Stimulated activated CD4-positive, alpha-beta T cell treated with anti-CD3 and anti-CD28 coated beads, Interleukin-1b, Interleukin-23, amount 100 ng/mL, for 48 hours (primary cell): Measurements from ENCODE around the gene TP63.
"Not testable (repeated sequence)": the region's sequence is repeated elsewhere in the genome, so short reads cannot be mapped to it uniquely, and the experiment has no call there.

ENCODE experiments used
- DNase-seq: peaks from one replicate; pipeline ENCODE4 v3.0.0-alpha.2; 2020

The TP63 gene

DNA sequence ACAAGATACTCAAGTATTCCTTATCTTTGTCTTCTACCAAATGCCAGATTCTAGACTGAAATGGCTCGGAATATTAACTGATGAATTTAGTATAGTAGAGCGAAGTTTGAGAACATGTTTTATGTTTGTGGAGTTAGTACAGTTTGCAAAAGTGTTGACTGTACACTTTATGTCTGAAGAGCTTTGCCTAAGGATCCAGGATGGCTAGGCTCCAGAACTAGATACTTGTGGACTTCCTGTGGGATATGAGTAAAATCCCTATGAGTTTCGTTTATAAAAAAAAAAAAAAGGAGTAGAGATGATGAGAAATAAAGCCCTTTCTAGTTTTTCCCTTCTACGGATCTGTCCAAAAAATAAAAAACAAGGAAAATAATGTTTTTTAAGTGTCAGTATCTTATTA lies 96.7 kb downstream of the TP63 start:
- DNase-seq = no peak

DNA sequence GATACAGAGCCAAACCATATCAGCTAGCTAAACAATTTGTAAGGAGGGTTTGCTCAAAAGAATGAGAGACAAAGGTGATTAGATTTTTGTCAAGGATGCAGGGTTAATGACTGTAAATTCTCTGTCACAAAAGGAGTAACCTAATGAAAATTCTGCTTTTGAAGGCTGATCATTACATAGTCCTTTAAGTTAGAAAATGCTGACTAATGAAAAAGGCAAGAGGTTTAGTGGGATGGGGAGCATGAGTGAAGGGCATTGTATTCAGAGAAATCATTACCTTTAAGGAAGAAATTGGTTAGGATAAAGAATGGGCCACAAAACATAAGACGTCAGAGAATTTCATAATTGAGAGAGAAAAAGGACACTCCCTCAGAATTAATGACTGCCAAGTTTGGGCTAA lies 97.7 kb downstream of the TP63 start:
- DNase-seq = no peak

DNA sequence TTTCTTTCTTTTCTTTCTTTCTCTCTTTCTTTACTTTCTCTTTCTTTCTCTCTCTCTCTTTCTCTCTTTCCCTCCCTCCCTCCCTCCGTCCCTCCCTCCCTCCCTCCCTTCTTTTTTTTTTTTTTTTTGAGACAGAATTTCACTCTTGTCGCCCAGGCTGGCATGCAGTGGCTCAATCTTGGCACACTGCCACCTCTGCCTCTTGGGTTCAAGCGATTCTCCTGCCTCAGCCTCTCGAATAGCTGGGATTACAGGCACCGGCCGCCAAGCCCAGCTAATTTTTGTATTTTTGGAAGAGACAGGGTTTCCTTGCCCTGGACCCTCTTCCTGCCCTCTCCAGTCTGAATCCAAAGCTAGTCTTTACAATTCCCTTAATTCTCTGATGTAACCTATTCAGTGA lies 102.9 kb downstream of the TP63 start:
- no peak for DNase-seq

DNA sequence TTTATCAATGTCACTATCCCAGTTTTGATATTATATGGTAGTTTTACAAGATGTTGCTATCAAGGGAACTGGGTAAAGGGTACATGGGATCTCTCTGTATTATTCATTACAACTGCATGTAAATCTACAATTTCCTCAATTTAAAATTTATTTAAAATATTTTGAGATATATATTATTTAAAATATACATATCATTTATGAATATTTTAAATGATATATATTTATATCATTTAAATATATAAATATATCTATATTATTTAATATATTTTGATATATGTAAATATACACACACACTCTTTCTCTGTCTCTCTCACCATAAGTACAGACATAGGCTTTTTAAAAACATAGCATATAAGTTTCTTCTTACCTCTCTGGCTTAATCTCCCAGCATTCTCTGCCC lies 104.7 kb downstream of the TP63 start:
- DNase-seq = no peak

DNA sequence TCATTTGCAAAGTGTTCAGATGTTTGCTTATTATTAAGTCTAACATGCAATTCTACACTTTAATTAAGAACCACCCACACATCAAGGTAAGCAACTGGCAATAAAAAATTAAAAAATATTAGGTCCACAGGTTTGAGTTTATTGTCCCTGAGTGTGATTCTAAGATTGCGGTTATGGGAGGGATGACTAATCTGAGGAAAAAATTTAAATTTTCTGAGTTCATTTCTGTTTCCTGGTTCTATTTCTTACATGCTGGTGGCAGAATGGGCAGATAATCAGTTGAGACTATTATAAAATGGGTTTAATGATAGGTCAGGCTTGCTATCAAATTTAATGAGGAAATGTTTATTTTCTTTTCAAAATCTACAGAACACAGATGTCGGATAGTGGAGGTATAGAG lies 105.9 kb downstream of the TP63 start:
- no peak for DNase-seq

DNA sequence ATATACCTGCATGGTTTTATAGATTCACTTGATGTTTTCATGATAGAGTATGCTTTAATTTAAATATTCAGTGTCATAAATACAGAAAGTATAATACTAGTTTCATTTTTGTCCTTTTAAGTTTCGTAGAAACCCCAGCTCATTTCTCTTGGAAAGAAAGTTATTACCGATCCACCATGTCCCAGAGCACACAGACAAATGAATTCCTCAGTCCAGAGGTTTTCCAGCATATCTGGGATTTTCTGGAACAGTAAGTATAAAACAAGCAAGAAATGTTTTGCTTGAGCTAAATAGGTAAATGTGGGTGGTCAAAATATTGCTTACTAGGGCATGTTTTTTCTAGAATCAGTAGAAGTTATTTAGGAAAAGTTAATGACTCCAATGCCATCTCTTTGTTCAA lies 106.4 kb downstream of the TP63 start:
- no peak for DNase-seq

DNA sequence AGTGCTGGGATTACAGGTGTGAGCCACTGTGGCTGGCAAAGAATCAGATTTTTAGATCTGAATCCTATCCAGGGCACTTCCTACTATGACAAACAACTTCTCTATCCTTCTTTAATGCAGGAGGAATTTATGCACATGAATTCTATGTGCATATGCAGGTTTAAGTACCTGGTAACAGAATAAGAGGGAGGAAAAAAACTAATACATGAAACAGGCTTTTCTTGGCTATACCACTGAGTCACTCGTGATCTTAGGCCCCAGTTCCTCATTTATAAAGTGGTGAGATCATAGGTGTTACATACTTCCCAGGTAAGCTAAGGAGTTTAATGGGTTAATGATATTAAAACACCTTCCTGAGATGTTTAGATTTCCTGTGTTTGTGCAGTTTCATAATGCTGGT lies 108.2 kb downstream of the TP63 start:
- DNase-seq = no peak

DNA sequence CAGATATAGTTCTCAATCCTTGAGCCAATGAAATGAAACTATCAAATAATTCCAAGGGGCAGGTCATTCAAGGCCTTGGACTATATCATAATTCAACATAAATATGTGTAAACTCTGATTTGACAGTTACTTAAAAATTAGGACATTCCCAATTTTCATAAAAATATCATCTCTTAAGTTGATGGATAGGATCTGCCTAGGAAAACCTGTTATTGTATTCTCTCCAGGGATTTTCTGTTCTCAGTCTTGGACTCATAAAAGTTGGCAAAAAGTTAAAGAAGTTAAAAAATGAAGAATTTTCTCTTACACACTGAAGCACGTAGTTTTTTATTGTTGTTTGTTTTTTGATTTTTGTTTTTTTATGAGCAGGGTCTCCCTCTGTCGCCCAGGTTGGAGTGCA lies 109.0 kb downstream of the TP63 start:
- DNase-seq = no peak

DNA sequence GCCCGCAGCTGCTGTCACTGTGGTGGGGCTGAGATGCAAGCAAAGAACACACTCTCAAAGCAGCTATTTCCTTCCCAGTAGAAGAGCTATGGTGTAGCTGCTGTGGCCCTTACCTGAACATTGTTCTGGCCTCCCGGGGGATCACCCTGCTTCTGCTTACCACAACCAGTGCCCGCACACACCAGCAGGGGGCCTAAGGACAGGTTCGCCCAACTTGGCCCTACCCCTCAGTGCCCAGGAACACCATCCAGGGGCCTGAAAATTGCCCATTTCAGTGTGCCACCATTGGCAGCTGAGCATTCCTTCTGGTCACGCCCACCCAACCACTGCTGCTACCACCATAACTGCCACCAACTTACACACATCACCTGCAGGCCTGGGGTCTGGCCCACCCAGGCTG lies 113.0 kb downstream of the TP63 start:
- DNase-seq = no peak

DNA sequence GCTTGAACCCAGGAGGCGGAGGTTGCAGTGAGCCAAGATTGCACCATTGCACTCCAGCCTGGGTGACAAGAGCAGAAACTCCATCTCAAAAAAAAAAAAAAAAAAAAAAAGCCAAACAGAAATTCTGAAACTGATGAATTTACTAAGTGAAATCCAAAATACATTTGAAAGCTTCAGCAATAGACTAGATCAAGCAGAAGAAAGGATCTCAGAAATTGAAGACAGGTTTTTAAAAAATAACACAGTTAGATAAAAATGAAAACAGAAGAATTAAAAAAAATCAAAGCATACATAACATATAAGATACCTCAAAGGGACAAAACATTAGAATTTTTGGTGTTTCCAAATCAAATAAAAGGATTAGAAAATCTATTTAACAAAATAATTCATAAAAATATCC lies 114.4 kb downstream of the TP63 start:
- no peak for DNase-seq

DNA sequence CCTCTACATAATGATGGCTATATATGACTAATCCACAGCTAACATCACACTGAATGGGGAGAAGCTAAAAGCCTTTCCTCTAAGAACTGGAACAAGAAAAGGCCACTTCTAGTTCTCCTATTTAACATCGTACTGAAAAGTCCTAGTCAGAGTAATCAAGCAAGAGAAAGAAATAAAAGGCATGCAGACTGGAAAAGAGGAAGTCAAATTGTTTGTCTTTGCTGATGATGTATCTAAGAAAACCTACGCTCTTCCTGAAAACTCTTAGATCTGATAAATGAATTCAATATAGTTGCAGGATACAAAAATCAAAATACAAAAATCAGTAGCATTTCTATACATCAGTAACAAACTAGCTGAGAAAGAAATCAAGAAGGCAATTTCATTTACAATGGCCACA lies 116.9 kb downstream of the TP63 start:
- DNase-seq = no peak

DNA sequence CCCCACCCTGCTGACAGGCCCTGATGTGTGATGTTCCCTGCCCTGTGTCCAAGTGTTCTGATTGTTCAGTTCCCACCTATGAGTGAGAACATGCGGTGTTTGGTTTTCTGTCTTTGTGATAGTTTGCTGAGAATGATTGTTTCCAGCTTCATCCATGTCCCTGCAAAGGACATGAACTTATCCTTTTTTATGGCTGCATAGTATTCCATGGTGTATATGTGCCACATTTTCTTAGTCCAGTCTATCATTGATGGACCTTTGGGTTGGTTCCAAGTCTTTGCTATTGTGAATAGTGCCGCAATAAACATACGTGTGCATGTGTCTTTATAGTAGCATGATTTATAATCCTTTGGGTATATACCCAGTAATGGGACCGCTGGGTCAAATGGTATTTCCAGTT lies 119.8 kb downstream of the TP63 start:
- DNase-seq = not testable (repeated sequence)

DNA sequence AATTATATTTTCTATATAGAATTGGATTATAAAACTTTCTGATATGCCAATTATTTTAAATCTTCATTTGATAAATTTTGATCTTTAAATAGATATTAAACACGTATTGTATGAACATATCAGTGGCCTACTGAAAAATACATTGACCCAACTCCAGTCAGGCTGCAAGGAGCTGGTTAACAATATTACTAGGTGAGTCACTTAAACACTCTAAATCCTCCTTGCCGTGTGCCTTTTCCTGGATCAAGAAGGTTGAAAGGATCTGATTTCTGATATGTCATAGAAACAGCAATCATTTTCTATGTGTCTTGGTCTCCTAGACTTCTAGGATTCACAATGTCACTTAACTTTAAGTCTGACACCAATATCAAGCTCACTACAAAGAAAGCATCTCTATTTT lies 123.2 kb downstream of the TP63 start:
- no peak for DNase-seq

DNA sequence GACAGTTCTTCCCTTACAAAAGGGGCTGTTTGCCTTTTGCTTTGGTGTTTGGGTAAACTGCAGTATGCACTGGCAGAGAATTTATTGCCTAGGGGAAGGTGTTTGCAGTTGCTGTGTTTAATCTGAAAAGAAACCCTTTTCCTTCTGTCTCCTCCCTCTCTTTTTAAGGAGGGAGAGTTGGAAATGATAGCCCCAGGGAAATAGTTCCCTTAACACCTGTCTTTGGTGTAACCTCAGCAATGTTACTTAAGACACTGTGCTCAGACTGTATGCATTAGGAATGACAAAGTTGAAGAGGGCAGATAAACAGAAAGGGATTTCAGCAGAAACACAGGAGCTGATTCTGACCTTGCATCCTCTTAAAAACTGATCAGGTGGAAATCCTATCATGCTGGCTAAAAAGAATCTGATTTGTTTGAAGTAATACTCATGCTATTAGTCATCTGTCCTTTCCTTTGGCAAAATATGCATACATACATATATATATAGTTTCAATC lies 125.4 kb downstream of the TP63 start:
- no peak for DNase-seq

DNA sequence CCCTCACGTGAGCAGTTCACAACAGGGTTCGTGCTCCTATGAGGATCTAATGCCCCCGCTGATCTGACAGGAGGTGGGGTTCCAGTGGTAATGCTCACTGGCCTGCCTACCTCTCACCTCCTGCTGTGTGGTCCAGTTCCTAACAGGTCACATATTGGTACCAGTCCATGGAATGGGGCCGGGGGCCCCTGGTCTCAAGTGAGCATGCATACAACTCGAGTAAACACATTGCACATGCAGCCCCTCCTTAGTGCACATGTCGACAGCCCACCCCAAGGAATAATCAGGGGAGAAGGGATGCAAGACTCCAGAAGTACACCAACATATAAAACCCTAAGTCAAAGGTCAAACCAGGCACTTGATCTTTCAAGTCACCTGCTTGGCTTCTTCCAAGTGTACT lies 127.0 kb downstream of the TP63 start:
- no peak for DNase-seq

DNA sequence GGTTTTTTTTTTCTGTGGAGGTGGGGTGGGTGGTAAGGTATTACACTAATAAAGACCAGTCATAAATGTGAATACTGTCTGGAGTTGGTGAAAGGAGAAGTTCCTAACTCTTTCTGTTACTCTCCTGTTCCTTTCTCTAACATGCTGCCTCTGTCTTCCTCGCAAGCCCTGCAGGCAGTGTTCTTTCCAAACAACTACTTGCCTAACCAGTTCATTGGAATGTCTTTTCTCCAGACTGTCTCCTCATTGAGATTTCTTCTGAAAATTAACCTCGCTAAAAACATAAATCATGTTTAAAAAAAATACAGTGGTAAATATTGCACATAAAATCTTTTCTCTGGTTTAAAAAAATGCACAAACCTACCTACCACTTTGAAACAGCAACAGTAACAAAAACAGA lies 135.2 kb downstream of the TP63 start:
- DNase-seq = no peak

DNA sequence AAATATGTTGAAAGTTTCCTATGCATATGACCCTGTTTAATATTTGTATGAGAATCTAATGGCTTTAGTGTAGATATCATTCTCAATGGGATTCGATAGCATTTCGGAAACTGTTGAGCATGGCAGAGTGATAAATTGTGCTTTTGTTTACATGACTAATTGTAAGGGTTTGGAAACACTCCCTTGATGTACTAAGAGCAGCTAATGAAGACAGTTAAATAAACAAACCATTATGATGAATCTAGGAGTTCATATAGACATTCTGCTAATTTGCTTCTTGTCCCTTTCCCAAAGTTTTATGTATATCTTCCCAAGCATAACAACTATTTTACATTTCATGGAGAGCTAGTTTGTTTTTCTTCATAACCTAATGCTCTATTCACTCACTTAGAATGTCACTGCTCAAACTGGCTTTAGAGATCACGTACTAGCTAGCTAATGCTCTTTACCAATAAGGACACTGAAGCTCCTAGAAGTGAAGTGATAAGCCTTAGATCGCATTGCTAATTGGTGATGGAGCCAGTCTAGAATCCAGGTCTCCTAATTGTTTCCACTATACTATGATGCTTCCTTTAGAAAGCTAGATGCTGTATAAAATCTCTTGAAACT lies 140.8 kb downstream of the TP63 start:
- DNase-seq = no peak

DNA sequence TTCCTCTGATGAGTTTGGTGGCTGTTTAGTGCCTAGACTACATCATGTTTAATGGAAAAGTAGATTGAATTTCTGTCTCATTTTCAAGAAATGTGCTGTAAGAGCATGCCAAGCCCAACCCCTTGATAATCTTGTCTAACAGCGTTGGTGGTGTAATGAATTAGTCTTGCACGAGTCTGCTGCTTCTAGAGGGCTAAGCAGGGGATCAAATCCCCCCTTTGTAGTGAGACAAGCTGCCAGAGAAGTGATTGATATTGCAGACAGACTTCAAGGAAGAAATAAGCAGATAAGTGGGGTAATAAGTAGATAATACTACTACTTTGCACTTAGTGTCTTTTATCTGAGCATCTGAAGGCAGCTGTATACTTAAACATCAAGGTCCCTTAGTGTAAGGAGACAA lies 141.4 kb downstream of the TP63 start:
- DNase-seq = no peak

DNA sequence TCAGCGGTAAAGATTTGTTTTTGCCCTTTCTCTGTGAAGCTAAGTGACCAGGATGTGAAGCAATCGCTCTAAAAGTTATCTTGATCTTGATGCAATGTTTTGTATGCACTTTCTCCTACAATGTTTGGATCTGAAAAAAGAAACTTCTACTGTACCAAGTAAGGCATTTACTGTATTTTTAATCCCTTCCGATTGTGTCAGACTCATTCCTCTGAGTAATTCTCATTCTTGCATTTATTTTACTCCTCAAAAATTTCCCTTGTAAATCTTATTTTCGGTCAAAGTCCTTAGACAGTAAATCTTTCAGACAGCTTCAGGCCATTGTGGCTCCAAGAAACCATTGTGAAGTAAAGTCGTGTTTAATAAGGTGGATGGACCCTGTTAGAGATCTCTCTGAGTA lies 141.9 kb downstream of the TP63 start:
- no peak for DNase-seq

DNA sequence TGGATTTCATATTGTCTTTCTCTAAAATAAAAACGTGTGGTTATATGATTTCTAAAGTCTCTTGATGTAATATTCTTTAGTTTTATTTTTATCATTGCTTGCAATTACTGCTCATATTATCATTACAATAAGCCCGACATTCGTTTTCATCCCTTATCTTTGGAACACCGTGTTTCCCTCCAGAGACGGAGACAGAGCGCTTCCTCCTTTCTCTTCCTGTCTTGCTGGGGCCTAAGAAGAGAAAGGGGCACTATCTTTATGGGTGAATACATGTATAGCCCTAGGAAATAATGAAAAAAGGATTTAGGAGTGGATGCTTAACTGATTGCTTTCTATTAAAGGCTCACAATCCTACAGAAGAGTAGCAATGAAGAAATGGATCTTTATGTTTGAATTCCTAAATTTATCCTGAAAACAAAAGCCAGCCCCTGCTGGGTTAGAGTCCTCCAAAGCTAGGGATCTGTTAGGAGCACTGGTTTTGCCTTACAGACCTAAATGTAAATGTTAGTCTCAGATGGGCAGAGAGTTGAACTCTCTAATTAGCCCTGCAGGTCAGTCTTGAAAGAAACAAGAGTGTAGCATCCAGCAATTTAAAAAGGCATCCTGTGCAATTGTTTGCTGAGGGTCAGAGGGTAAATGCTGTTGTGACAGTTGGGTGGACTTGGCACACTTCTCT lies 145.1 kb downstream of the TP63 start:
- no peak for DNase-seq

DNA sequence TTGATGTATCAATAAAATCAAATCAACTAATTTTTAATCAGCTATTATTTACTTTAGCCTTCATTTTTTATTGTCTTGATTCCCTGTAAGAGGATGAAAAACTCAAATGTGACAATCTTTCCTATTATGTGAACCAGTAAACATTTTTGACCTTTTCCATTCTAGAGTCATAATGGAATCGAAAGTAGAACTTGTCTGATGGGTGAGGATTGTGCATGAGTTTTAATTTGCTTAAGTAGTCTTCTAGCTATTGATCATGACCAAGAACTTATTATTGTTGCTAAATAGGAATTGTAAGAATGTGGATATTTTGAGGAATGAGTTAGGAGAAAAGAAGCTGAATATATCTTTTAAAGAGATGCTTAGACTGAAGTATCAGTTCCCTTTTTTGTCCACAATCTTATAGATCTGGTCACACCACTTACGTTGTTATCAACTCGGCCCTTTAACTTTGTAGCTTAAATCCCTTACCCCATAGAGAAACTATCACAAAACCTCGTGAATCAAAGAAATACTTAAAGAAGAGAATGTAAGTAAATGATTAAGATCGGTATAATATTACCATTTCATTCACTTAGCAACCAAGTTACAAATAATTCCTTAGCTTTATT lies 147.3 kb downstream of the TP63 start:
- DNase-seq = no peak

DNA sequence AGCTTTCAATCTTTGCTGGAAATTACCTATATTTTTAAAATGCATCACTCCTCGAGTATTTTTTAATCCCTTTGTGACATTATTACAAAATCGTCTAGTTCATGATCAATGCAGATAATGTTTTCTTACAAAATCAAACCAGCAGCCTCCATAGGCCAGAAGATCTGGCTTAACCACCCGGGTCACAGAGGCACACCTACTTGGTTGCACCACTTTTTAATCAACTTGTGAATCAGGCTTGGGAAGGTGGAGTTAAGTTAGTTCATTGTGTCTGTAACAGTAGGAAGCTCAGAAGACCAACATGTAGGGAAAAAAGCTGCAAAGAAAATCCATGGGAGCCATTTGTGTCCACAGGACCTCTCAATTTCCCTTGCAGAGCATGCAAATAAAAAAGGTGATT lies 148.0 kb downstream of the TP63 start:
- no peak for DNase-seq

DNA sequence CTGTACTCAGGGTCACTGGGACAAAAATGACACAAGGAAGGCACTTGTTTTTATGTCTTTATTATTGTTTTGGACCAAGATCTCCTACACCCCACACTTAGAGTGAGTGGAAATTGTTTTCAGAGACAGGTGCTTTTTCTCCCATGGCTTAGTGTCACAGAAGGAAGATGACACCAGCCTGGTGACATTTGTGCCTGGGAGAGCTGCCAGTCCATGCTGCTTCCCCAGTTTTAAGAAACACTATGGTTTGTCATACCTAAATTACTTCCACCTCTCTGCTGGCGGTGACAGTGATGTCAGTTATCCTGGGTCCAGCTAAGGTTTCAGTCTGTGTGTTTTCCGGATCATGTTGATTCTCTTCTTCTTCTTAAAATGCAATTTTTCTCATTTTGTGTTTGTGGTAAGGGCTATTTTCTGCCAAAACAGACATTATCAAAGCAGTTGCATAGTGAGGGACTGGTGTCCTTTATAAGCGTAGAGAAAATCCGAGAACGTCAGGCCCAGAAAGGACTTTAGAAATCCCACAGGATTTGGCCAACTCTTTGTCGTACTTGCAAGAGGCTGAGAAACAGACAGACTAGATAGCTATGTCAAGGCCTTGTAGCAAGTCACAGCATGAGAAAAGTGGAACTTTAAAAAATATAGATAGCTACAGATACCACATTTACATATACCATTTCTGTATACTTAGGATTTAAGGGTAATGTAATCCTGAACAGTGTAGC lies 149.5 kb downstream of the TP63 start:
- DNase-seq = no peak

DNA sequence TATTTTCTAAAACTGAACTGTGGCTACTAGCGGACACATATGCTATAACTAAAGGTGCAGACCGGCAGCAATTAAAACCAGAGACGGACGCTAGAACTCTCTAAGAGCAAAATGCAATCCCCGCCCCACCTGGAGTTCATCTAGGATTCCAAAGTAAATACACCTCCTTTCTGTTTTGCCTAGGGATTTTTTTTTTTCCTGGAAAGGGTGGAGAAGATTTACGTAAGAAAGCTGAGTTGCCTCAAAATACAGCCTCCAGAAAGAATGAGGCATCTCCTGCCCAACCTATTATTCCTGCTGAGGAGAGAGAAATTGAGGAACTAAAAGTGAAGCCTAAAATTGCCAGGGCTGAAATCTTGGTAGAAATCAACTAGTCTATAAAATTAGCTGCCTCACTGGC lies 150.2 kb downstream of the TP63 start:
- DNase-seq = no peak
